Ramos (cell line): ENCODE measurements around the gene COPS7A.

Experiments
- in situ Hi-C: fragments of 300-500 bp; cut with MboI; formaldehyde crosslinking; loops from one replicate; pipeline ENCODE4 v1.14.3; 2022; ENCODE audit warnings: low sequenced_read_pairs; ENCODE audit not compliant: unreplicated experiment

COPS7A gene

GRCh38 chr12:6779708-6780432 lies 56.0 kb downstream of the COPS7A start:
- in situ Hi-C loops, result no loop called here

- in situ Hi-C loops, result no loop called here
These were observed 56.7 kb downstream of the COPS7A start for GRCh38 chr12:6780573-6780972.
